Hypothalamus (tissue), 51 donors: Measurements from ENCODE around the gene PDLIM1.

Experiments used
- DNase-seq, 51 donors: peaks; one replicate each; lab custom pipeline; 2025; lab: John Stamatoyannopoulos, UW

Gene PDLIM1

DNA sequence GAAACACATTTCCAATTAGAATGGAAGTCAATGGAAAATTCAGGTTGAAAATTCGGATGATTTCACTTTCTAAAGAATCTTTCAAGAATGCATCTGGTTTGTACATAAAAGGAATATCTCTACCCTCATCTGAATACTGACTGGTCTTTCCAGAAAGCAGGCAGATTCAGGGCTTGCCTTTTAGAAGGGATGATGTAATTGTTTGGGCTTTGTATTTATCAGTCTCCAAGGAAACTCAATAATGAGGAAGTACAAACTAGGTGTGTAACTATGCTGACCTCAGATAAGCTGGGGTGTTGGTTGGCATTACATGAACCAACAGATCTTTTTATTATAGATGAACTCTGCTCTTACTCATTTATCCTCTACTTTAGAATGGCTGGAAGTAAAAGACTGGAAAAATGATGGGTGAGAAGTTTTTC, 24.1 kb downstream of the PDLIM1 start:
- DNase-seq: no peak

DNA sequence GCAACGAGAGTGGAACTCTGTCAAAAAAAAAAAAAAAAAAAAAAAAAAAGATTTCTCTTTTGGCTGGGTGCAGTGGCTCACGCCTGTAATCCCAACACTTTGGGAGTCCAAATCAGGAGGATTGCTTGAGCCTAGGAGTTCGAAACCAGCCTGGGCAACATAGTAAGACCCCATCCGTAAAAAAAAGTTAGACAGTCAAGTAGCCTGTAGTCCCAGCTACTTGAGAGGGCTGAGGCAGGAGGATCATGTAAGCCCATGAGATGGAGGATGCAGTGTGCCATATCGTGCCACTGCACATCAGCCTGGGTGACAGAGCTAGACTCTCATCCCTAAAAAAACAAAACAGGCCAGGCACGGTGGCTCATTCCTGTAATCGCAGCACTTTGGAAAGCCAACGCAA, 25.2 kb downstream of the PDLIM1 start:
- DNase-seq: no peak

DNA sequence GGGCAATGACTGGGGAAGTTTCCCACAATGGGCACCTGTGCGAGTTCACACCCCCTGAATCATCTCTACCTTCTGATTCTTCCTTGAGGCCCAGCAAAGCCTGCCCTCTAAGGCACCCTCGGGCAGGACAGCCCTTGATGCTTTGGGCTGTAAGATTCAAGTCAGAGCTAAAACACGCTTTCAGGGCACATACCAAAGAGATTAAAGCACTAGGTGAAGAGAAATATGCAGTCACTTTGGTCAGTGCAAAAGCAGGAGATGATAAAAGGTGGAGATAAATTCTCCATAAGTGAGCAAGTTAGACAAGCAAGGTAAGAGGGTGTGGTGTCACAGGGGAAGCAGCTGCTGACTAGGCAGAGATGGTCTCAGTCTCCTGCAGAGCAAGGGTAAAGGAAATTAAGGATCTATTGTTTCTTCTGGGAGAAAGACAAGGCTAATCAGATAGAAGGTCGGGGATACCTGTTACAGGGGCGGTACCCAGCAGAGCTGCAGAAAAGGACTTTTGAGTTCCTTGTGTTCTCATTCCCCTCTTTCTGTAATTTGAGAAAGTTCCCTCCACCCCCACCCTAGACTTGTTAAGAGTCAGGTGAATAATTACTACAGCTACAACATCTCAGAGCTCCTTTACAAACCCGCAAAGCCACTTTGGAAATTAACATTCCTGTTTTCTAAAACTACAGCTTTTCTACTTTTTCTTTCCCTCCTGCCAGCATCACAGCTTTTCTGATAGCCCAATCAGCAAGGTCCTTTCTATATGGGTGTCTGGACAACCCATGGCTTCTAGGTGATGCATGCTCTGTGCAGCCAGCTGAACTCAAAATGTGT, 26.4 kb downstream of the PDLIM1 start:
- no peak for DNase-seq

DNA sequence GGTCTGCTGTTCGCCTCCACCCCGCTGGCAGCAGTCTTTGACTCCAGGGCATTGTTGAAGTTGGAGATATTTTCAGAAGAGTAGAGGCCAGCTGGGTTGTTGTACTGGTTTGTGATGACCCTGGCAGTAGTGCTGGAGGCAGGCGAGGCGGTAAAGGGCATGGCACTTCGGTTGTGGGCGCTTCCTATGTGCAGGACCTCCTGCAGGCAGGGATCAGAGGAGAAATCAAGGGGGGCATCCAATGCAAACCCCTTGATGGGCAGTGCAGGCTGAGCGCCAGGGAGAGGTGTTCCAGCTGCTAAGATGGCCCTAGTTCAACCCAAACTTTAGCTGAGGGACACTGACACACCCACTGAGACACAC, 27.0 kb downstream of the PDLIM1 start:
- no peak for DNase-seq

DNA sequence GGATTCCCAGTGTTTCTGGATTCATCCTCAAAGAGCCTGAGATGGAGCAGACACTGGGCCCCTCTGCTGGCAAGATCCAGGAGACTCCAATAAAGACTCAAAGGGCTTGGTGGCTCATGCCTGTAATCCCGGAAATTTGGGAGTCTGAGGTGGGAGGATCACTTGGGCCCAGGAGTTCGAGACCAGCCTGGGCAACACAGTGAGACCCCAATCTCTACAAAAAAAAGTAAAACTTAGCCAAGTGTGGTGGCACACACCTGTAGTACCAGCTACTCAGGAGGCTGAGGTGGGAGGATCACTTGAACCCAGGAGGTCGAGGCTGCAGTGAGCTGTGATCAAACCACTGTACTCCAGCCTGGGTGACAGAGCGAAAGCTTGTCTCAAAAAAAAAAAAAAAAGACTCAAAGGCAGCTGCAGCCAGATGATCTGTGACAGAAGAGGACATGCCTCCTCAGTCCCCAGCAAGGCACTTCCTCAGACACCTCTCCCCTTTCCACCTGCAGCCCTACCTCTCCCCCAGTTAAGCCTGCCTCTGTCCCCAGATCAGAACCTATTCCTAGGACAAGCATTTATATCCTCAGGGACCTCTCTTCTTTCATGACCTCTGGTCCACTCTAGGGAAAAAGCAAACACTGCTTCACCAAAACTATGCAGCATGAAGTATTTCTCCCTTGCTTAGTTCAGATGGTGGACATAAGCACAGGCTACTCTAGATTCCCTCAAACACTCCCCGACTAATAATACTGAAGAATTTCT, 27.9 kb downstream of the PDLIM1 start:
- no peak for DNase-seq

DNA sequence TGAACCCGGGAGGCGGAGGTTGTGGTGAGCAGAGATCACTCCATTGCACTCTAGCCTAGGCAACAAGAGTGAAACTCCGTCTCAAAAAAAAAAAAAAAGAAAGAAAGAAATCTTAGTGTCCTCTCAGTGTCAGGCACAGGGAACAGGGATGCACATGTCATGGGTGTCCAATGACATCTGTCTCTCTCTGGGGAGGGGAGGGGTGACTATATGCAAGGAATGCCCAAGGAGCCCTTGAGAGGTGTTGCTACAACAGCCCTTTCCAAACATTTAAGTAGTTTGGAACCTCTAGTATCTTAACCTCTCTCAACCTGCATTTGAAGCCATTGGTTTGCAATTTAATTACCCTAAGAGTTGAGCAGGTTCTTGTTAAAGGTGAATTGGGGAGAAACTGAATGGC, 28.9 kb downstream of the PDLIM1 start:
- DNase-seq: no peak

DNA sequence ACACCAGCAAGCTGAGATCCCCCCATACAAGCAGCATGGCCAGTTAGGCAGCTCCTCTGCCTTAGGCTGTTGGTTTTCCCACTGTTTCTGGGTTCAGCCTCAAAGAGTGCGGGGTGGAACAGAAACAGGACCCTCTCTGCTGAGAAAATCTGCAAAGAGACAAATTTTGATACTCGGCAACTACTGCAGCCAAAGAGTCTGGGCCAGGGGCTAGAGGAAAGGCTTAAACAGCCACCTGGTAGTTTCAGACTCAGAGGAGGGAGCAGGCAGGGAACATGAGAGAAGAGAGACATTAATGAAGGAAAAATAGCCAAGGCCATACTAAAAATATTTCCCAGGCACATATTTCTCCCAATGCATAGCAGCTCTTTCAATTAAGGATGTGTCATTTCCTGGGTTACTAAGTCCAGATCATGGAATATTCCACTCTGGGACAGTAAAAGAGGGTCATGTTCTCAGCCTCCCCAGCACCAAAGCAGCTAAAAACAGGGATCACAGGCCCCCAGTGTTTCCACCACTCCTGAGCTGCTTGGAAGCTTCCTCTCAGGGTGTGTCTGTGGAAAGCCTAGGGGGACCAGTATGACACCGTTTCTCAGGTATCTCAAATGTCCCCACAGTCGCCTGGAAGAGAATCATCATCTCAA, 29.8 kb downstream of the PDLIM1 start:
- DNase-seq: no peak

DNA sequence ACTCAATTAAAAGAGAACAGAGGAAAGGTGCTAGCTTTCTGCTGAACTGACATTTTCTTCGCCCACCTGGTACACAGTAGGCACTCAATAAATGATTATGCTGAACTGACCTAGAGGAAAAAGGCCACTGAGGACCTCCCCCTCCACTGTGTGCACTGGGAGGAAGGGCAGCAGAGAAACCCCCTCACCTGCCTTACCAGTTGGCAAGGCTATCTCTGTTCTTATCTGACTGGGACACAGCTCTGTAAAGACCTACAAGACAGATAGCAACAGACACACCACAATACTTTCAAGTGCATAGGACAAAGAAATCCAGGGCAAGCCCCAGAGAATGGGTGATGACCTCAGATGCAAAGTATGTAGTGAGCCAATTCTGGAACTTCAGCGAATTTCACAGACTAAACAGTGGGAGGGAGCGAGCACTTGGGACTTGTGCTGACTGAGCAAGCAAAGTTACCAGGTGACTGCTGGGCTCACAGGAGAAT, 30.4 kb downstream of the PDLIM1 start:
- DNase-seq: no peak

DNA sequence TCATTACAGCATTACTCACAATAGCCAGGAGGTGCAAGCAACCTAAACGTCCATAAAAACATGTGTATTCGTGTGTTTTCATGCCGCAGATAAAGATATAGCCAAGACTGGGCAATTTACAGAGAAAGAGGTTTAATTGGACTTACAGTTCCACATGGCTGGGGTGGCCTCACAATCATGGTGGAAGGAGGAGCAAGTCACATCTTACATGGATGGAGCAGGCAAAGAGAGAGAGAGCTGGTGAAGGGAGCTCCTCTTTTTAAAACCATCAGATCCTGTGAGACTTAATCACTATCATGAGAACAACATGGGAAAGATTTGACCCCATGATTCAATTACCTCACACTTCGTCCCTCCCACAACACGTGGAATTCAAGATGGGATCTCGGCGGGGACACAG, 33.0 kb downstream of the PDLIM1 start:
- no peak for DNase-seq

DNA sequence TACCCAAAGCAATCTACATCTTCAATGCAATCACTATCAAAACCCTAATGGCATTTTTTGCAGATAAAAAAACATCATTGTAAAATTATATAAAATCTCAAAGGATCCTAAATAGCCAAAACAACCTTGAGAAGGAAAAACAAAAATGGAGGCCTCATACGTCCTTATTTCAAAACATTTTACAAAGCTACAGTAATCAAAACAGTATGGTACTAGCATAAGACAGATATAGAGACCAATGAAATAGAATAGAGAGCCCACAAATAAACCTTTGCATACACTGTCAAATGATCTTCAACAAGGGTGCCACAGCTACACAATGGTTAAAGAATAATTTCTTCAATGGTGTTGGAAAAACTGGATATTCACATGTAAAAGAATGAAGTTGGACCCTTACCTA, 34.5 kb downstream of the PDLIM1 start:
- no peak for DNase-seq

DNA sequence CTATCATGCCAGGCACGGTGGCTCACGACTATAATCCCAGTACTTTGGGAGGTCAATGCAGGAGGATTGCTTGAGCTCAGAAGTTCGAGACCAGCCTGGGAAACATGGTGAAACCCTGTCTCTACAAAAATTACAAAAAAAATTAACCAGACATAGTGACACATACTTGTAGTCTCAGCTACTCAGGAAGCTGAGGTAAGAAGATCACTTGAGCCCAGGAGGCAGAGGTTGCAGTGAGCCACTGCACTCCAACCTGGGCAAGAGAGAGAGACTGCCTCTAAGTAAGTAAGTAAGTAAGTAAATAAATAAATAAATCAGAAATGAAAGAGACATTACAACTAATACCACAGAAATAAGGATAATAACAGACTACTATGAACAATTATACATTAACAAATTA, 36.2 kb downstream of the PDLIM1 start:
- no peak for DNase-seq

DNA sequence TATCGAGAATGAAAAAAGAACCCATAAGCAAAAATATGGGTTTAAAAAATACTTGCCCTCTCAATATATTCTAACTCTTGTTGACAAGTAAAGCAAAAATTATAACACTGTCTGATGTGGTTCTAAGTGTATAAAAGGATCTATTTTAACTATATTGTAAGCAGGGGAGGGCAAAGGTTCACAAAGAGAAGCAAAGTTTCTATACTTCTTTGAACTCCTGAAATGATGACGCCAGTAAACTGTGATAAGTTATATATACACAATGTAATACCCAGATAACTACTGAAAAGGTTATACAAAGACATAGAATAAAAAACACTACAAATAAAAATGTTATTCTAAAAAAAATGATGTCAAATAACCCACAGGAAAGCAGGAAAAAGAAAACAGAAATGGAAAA, 37.1 kb downstream of the PDLIM1 start:
- DNase-seq: no peak

DNA sequence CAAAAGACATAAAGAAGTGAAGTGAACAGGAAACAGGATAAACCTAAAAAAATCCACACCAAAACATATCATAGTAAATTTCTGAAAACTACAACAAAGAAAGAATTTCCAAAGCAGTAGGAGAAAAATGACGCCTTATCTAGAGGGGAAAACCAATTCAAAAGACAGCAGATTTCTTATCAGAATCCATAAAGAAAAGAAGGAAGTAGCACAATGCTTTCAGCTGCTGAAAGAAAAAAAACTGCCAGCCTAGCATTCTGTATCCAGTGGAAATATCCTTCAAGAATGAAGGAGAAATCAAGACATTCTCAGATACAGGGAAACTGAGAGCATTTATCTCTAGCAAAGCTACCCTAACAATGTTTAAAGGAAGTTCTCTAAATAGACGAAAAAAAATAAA, 37.8 kb downstream of the PDLIM1 start:
- no peak for DNase-seq

DNA sequence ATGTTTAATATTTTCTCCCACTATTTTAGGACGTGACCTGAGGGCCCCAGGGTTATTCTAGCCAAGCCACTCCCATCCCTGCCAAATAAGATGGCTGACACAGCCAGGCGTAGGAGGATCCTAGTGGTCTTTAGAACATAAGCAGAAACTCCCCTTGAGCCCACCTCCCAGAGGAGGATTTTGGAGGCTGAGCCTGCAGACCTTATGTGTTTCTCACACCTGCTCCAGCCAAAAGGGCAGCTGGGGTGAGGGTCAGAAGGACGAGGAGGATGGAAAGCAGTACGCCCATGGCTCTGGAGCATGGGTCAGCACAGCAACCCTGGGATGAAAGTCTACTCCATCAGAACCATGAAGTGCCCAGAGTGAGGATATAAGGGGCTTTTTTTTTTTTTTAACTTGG, 39.9 kb downstream of the PDLIM1 start:
- no peak for DNase-seq

DNA sequence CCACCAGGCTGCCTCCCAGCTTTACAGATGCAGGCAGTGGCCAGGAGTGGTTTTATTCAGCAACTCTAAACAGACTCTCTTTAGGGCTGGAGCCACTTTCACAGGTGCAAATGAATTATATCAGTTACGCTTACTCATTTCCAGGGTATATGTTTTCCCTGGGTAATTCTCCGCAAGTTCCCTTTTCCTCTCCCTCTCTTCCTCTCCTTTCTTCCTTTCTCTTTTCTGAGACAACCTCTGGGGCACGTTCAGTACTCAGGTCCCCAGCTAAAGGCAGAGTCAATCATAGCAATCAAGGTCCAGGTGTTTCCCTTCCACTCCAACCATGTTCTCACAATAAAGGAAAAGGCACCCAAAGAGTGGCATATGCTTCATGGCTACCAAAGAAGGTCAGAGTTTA, 41.3 kb downstream of the PDLIM1 start:
- DNase-seq: no peak

DNA sequence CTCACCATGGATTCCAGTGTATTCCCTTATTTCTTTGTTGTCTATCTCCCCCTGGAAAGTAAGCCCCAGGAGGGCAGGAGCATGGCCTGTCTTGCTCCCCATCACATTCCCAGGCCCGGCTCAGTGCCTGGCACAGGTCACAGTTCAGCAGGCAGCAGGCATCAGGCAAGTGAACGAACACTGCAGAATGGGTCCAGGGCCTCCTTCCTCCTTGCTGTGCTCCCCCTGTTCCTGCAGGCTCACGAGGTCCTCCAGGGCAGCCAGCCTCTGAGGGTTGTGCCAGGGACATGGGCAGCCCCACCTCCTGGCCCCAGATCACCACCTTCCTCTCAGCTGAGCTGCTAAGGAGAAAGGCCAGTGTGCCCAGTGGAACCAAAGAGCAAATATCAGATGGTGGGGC, 41.8 kb downstream of the PDLIM1 start:
- DNase-seq: no peak

DNA sequence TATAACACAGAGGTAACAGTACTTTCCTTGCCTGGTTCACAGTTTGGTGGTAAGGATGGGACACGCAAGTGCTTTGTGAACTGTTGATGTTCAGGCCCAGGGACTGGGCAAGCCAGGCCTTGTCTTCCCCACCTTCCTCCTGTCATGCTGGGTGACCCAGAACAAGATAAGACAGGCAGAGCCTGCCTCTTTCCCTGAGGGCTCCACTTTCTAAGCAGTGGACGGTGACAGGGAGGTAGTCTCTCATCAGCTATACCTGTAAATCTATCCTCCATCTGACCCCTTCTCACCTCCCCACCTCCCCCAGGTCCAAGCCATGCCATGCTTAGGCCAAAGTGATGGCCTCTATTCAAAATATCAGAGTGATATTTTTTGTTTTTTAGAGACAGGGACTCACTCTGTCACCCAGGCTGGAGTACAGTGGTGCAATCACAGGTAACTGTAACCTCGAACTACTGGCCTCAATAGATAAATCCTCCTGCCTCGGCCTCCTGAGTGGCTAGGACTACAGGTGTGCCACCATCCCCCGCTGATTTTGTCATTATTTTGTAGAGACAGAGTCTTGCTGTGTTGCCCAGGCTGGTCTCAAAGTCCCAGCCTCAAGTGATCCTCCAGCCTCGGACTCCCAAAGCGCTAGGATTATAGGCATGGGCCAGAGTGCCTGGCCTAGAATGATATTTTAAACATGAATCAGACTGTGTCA, 42.8 kb downstream of the PDLIM1 start:
- no peak for DNase-seq

DNA sequence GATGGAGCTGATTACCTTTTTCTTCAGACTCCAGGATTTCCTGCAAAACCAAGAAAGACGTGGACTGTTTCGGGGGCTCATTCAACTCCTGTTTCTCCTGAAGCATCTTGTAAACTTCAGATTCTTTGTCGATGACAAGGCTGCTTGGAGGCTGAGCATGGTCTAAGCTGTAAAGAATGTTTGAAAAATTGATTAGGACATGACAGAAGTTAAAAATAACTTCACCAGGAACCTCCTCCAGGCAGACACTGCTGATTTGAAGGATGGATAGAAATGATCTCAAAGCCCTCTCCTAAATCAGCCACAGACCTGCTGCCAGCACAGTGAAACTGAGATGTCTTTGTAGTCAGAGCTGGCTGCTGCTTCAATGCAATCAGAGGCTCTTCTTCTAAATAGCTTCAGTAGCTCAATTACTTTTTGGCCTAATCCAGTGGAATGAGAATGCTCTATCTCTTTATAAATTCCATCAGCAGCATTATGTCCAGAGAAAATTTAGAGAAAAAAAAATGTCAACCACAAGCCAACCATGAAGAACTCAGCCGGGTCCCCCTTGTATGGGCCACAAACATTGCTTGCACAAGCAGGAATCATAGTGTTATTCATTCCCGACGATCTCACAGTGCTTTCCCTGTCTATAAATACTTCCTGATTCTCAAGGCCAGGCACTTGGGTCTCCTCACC, 43.5 kb downstream of the PDLIM1 start:
- no peak for DNase-seq

DNA sequence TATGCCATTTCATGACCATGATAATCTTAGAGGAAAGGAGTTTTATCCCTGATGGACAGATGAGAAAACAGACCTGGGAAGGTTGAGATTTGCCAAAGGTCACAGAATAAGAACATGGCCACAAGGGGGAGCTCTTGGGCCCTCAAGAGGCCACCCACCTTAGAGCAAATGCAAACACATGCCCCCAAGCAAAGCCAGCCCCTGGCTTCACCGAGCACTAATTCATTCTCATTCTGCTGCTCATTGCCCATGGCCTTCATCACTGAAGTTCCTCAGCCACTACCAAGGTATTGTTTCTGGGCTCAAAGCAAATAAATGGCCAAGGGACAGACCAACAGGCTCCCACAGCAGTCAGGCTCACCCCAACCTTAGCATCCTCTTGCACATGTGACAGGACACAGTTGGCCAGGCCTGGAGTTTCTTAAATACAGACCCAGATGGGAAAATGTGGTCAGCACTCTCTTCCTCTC, 44.2 kb downstream of the PDLIM1 start:
- DNase-seq: peak in 18 of 51 donors; percentile 2 to 48 (median 12)

DNA sequence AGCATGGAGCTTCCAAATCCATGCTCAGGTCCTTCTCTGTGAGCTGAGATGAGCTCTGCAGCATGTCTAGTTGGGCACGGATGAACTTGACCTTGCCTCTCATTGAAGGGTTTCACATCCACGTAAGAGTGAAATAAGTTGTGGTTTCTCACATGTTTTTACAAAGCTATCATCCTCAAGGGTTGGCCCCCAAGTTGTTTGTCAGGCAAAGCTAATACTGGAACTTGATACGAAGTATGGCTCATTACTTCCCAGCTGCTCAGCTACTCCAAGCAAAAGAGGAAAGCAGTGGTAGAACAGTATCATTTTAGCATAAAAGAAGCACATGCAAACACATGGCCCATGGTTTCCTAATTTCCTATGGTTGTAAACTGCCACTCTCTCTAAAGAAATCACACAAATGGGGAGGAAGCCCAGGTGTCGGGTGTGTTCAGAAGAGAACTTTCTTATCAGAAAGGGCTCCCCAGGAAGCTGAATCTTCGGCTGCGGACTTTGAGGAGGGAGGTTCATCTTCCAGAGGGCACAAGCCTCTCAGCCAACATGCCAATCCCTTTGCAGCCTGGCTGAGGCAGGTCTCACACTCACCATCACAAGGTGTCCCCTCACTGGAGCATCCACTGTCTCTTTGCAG, 45.3 kb downstream of the PDLIM1 start:
- DNase-seq: no peak
